NCI-H2227 (cell line): Measurements from ENCODE around the gene RPL18A.
A peak's percentile ranks its signal among the peaks of the same experiment; 100 is the strongest.
"Not testable (repeated sequence)": the region's sequence is repeated elsewhere in the genome, so short reads cannot be mapped to it uniquely, and the experiment has no call there.

Experiments
- DNase-seq: peaks from one replicate; lab custom pipeline; 2025; ENCODE audit not compliant: unreplicated experiment; lab: John Stamatoyannopoulos, UW

RPL18A gene

DNA sequence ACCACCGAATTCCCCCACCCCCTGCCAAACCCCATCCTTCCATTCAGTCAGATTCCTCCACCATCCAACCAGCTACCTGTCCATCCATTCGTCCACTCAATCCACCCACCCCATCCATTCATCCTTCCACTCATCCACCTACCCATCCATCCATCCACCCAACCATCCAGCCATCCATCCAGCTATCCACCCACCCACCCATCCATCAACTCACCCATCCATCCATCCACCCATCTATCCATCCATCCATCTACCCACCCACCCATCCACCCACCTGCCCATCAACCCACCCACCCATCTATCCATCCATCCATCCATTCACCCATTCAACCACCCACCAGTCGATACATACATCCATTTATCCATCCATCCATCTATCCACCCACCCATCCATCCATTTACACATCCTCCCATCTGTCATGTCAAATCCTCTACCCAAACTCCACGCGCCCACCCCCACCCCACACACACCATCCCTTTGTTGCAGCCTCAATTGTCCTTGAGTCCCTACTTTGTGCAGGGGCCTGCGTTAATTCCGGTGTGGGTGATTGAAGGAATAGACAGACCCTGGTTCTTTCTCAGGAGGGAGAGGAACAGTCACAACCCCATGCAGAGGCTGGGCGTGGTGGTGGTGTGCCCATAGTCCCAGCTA, 6.7 kb downstream of the RPL18A start:
- DNase-seq = no peak

DNA sequence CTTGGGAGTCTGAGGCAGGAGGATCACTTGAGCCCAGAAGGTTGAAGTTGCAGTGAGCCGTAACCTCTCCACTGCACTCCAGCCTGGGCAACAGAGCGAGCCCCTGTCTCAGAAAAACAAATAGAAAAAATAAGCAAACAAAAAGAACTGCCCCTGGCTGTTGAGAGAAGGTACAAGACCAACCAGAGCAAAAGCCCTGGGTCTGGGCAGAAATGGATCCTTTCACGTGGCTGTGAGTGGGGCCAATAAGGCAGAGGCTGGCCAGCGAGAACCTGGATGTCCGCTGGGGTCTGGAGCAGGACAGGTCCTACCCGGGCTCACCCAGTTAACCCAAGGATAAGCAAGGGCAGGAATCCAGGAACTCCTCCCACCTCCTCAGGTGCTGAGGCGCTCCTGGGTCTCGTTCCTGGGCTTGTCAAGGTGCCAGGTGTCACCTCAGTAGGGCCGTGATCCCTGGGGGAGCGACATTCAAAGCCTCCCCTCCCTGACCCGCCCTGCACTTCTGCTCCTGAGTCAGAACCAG, 7.3 kb downstream of the RPL18A start:
- DNase-seq = no peak

DNA sequence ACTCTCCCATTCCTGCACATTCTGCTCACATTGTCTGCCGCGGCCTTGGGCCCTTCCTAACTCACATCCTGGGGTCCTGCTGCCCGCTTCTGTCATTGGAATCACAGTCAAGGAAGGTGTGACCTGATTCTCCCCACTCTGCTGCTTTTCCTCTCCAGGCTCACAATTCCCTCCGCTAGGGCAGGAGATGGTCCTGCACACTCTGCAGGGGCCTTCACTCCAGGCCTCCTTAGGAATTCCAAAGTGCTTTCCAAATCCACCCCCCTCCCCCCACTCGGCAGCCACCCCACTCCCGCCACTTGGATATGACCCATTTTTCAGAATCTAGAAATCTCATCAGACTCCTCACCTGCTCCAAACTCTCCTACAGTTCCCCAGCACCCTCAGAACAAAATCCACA, 9.0 kb downstream of the RPL18A start:
- DNase-seq = no peak

DNA sequence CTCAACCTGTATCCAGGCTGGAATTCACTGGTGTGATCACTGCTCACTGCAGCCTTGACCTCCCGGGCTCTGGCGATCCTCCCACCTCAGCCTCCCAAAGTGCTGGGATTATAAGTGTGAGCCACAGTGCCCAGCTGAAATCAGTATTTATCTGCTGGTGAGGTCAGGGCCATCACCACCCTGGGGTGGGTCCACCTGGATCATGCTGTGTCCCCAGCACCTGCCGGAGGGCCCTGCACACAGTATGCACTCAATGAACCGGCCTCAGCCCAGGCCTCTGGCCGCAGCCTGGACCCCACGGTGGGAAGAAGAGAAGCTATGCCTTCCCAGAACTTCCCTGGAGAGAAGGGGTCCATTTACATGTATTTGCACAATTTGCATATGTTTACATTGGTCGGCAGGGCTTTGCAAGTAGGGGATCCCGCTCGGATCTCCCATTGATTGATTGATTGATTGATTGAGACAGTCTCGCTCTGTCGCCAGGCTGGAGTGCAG, 9.5 kb downstream of the RPL18A start:
- DNase-seq = no peak

DNA sequence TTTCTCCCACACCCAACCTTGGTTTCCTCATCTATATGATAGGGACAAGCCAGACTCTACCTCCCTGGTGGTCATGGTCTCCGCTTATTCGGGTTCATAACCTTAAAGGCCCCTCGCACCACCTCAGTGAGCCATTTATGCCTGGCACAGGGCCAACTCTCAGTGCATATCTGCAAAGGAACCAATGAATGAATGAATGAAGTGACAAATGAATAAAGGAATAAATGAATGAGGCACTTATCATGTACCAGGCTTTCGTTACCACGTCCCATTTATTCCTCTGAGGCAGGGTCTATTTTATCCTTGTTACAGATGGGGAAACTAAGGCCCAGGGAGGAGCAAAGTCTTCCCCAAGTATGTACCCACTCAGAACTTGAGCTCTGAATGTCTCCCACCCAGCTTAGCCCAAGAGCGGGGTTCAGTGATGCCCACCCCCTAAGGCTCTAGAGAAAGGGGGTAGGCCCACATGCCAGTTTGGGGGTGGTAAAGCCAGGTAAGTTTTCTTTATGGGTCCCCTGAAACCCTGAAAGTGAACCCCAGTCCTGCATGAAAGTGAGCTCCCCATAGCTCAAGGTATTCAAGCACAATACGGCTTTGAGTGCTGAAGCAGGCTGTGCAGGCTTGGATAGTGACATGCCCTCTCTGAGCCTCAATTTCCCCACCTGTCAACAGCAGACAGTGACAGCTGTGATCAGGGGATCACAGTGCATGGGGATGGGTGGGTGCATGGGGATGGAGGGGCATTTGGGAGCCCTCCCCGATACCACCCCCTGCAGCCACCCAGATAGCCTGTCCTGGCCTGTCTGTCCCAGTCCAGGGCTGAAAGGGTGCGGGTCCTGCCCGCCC, 11.5 kb downstream of the RPL18A start:
- DNase-seq = no peak

DNA sequence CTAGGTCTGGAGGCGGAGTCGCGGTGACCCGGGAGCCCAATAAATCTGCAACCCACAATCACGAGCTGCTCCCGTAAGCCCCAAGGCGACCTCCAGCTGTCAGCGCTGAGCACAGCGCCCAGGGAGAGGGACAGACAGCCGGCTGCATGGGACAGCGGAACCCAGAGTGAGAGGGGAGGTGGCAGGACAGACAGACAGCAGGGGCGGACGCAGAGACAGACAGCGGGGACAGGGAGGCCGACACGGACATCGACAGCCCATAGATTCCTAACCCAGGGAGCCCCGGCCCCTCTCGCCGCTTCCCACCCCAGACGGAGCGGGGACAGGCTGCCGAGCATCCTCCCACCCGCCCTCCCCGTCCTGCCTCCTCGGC, 12.2 kb downstream of the RPL18A start, which contains the start of gene SLC5A5:
SLC5A5 (plus strand) TSS at position 68 of the 373 bp plus-strand sequence. CDS start 375 bp downstream, outside the sequence.
- no peak for DNase-seq

DNA sequence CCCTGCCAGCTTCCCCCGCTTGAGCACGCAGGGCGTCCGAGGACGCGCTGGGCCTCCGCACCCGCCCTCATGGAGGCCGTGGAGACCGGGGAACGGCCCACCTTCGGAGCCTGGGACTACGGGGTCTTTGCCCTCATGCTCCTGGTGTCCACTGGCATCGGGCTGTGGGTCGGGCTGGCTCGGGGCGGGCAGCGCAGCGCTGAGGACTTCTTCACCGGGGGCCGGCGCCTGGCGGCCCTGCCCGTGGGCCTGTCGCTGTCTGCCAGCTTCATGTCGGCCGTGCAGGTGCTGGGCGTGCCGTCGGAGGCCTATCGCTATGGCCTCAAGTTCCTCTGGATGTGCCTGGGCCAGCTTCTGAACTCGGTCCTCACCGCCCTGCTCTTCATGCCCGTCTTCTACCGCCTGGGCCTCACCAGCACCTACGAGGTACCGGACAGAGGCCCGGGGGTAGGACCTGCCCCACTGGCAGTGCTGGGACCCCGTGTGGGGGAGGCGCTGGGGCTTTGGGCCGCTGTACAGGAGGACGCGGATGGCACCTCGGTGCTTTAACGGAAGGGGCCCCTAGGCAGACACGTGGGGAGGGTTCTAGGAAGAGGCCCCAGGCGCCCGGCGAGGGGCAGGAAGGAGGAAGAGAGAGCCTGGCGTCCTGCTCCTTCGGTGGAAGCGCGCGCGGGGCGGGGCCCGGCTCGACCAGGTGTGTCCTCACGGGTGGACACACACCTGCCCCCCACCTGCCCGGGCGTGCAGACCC, 12.7 kb downstream of the RPL18A start:
- no peak for DNase-seq

DNA sequence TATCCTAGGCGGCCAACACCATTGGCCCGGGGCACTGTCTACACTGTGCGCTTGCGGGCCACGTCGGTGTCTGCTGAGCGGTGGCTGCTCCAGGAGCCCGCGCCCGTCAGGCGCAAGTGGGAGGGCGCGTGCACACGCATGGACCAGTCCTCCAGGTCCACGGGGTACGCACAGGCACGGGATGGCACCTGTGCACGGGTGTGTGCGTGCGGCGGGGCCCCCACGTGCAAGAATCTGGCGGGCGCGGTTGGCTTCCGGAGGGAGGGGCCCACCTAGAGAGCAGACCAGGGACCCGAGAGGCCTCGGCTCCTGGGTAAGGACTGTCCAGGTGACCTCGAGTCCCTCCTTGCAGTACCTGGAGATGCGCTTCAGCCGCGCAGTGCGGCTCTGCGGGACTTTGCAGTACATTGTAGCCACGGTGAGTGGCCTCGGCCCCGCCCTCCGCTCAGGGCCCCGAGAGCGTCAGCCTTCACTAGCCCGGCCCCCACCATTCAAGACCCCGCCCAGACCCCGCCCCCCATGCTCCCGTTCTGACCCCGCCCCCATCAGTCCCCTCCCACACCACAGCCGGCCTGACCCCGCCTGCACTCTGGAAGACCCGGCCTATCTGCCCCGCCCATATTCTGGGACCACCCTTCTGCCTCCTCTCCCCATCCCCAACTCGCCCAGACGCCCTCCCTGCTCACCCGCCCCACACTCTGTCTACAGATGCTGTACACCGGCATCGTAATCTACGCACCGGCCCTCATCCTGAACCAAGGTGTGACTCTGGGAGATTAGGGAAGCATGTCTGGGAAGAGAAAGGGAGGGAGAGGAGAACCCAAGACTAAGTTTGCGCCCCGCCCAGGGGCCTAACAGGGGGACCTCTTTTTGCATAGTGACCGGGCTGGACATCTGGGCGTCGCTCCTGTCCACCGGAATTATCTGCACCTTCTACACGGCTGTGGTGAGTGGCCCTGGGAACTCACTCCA, 14.4 kb downstream of the RPL18A start:
- peak; percentile 71 for DNase-seq

DNA sequence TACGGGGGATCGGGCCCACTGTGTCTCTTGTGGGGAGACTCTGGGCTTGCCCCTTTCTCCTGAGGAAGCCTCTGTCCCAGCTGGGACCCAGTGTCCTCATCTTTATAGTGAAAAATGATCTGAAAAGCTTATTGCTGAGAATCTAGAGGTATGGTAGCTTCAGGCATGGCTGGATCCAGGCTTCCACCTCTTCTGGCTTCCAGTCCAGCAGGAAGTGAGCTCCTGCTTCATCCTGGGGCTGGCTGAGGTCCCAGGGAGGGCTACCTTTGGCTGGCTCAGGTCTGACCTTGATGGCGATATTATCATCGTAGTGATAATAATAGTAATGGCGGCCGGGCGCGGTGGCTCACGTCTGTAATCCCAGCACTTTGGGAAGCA, 15.0 kb downstream of the RPL18A start:
- DNase-seq = no peak

DNA sequence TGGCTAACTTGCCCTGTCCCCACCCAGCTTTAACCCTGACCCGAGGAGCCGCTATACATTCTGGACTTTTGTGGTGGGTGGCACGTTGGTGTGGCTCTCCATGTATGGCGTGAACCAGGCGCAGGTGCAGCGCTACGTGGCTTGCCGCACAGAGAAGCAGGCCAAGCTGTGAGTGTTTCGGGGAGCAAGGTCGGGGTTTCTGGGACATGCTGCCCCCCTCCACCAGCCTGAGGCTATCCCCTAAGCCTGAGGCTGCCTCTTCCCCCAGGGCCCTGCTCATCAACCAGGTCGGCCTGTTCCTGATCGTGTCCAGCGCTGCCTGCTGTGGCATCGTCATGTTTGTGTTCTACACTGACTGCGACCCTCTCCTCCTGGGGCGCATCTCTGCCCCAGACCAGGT, 18.0 kb downstream of the RPL18A start:
- DNase-seq = no peak

DNA sequence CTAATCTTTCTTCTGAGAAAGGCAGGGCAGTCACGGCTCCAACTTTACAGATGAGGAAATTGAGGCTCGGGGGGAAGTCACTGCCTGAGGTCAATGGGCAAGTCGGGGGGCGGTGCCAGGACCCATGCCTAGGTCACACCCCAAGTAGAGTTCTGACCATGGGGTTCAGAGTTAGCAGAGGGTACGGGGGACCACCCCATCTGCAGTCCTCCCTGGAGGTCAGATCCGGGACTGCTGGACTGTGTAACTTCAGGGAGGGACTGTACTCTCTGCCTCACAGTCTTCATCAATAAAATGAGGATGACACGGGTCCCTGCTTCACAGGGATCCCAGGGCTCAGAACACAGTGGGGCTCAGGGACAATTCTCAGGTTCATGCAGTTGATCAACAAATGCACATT, 19.8 kb downstream of the RPL18A start:
- no peak for DNase-seq

DNA sequence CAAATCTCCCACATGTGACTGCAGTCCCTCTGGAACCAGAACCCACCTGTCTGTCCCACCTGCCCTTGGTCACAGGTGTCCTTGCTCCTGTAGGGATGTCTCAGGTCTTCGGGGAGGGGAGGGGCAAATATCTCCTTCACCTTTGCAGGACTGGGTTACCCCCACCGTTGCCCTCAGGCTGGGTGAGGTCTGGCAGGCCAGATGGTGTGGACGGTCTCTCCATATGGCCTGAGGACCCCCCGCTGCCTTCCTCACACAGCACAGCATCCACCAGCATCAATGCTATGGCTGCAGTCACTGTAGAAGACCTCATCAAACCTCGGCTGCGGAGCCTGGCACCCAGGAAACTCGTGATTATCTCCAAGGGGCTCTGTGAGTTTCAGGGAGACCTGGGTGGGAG, 22.0 kb downstream of the RPL18A start:
- no peak for DNase-seq

DNA sequence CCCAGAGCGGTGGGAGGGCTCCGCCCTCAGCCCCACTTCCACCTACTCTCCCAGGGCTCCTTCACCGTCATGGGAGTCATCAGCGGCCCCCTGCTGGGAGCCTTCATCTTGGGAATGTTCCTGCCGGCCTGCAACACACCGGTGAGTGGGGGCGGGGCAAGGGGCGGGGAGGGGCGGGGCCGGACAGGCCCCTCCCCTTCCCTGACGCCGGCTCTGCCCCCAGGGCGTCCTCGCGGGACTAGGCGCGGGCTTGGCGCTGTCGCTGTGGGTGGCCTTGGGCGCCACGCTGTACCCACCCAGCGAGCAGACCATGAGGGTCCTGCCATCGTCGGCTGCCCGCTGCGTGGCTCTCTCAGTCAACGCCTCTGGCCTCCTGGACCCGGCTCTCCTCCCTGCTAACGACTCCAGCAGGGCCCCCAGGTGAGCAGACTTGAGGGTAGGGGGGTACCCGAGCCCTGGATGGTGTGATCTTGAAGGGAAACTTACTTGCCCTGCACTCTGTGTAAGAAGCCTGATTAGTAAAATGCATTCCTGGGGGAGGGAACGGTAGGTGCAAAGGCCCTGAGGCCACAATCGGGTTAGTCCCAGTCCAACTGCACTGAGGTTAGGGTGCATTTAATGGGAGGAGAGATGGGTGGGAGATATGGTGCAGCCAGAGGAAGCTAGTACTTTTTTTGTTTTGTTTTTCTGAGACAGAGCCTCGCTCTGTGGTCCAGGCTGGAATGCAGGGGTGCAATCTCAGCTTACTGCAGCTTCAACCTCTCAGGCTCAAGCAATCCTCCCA, 24.1 kb downstream of the RPL18A start:
- no peak for DNase-seq

DNA sequence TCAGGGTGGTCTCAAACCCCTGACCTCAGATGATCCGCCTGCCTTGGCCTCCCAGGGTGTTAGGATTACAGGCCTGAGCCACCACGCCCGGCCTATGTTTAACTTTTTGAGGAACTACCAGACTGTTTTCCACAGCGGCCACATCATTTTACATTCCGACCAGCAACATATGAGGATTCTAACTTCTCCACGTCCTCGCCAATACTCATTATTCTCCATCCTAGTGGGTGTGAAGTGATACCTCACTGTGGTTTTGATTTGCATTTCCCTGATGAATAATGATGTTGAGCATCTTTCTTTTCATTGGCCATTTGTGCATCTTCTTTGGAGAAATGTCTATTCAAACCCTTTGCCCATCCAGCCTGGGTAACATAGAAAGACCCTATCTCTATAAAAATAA, 26.8 kb downstream of the RPL18A start:
- DNase-seq = no peak

DNA sequence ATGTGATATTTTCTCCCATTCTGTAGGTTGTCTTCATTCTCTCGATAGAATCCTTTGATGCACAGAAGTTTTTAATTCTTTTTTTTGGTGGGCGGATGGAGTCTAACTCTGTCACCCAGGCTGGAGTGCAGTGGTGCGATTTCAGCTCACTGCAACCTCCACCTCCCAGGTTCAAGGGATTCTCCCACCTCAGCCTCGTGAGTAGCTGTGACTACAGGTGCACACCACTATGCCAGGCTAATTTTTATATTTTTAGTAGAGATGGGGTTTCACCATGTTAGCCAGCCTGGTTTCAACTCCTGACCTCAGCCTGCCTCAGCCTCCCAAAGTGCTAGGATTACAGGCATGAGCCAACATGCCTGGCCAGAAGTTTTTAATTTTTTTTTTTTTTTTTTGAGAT, 27.5 kb downstream of the RPL18A start:
- DNase-seq = not testable (repeated sequence)

DNA sequence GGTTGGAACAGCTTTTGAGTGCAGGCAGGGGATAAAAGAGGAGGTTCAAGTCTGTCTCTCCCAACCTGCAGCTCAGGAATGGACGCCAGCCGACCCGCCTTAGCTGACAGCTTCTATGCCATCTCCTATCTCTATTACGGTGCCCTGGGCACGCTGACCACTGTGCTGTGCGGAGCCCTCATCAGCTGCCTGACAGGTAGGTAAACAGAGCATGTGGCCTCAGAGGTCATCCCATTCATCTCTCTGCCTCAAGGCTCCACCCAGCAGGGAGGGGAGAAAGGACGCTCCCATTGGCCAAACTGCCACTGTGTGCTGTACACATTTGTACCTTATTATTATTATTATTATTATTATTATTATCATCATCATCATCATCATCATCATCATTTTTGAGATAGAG, 28.6 kb downstream of the RPL18A start:
- no peak for DNase-seq

DNA sequence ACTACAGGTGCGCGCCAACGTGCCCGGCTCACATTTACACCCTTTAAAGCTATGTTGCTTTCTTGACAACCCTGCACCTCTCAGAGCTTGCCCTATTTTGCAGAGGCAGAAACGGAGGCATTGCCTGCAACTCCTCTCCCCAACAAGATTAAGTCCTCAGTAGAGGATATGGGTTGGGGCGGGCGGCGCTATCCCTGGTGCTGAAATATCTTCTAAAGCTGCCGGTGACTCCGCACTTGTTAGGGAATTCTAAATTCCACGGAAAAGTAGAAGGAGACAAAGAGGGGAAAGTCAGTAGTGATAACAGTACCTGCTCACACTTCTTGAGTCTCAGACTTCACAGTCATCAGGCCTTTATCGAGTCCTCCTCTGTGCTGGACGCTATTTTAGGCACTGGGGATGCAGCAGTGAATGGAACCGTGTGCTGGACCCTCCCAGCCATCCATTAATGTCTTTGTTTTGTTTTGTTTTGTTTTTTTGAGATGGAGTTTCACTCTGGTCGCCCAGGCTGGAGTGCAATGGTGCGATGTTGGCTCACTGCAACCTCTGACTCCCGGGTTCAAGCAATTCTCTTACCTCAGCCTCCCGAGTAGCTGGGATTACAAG, 30.0 kb downstream of the RPL18A start:
- DNase-seq = no peak

DNA sequence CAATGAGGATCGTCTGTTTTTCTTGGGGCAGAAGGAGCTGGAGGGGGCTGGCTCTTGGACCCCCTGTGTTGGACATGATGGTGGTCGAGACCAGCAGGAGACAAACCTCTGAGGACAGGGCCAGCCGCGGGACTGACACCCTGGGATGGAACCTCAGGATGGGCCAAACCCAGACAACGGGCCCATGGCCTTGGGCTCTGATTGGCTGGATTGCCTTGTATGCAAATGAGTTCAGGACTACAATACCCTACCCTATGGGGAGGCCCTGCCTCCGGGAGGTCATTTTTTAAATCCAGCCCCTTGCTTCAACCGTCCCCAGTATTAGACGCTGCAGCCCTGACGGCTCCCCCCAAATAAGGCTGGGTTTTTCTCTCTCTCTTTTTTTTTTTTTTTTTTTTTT, 34.1 kb downstream of the RPL18A start:
- DNase-seq = no peak

DNA sequence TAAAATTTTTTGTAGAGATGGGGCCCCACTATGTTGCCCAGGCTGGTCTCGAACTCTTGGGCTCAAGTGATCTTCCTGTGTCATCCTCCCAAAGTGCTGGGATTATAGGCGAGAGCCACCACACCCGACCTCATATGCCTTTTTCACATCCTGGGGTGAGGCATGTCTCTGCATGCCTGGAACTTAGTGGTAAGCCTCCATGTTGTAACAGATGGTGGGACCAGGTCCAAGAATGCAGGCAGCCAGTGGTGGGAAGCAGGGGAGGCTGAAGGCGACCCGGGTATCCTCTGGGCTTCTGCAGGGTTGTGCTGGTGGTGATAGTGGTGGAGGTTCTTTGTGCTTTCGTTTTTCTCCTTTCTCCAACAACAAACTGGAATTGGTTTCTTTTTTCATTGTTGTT, 43.0 kb downstream of the RPL18A start:
- DNase-seq = no peak
